ENCODE measurements around the gene NAA80.
"Not testable (repeated sequence)": the region's sequence is repeated elsewhere in the genome, so short reads cannot be mapped to it uniquely, and the experiment has no call there.

Gene NAA80

GRCh38 chr3:50294492-50295403, 4.5 kb downstream of the NAA80 start:
- no peak for ATAC-seq (replicated peaks)
- Mint-ChIP-seq H3K36me3 (peaks cover 22 to 36% of the 10 kb centered on the region in 2 donors), H3K27me3 (no peaks in the 10 kb centered on the region), H3K27ac (no peak overlapping the region), H3K9me3 (no peaks in the 10 kb centered on the region), H3K4me1 (peaks cover 28 to 51% of the 10 kb centered on the region in 2 donors), H3K4me3 (no peak overlapping the region)
- no peak for DNase-seq

GRCh38 chr3:50294089-50294488, 5.1 kb downstream of the NAA80 start:
- H3K27me3 Mint-ChIP-seq, result no peaks in the 10 kb centered on the region
- no peak overlapping the region for H3K27ac Mint-ChIP-seq
- no peak for DNase-seq
- peaks cover 25 to 40% of the 10 kb centered on the region in 2 donors for H3K36me3 Mint-ChIP-seq
- ATAC-seq (replicated peaks), result no peak
- H3K9me3 Mint-ChIP-seq, result no peaks in the 10 kb centered on the region
- peaks cover 27 to 50% of the 10 kb centered on the region in 2 donors for H3K4me1 Mint-ChIP-seq
- no peak overlapping the region for H3K4me3 Mint-ChIP-seq

- Mint-ChIP-seq H3K36me3 (peaks cover 32 to 46% of the 10 kb centered on the region in 2 donors), H3K9me3 (no peaks in the 10 kb centered on the region), H3K4me3 (peak overlapping the region; percentile 89 to 96), H3K27me3 (no peaks in the 10 kb centered on the region), H3K4me1 (peaks cover 25 to 47% of the 10 kb centered on the region in 2 donors), H3K27ac (peak overlapping the region; percentile 96)
- ATAC-seq (replicated peaks), result no peak
- DNase-seq, result no peak
These were observed 6.0 kb downstream of the NAA80 start for GRCh38 chr3:50293079-50293801.

- Mint-ChIP-seq H3K4me3 (peak within 1 kb of the TSS; percentile 89 to 96), H3K36me3 (peaks cover 31 to 52% of the 10 kb centered on the region in 2 donors), H3K27me3 (no peaks in the 10 kb centered on the region), H3K27ac (peak within 1 kb of the TSS; percentile 96), H3K4me1 (peaks cover 22 to 39% of the 10 kb centered on the region in 2 donors), H3K9me3 (no peaks in the 10 kb centered on the region)
- DNase-seq, result peak; percentile 95
- ATAC-seq (replicated peaks), result peak; percentile 98
These were observed 6.8 kb downstream of the NAA80 start, which contains the start of gene IFRD2 for GRCh38 chr3:50292159-50293078. Gene IFRD2, minus strand, starts transcription at chr3:50292429. Its CDS starts 155 bp downstream, at chr3:50292274.

- Mint-ChIP-seq H3K27me3 (no peaks in the 10 kb centered on the region), H3K9me3 (no peaks in the 10 kb centered on the region), H3K27ac (no peak overlapping the region), H3K4me1 (peaks cover 20 to 24% of the 10 kb centered on the region in 2 donors), H3K36me3 (peaks cover 29 to 49% of the 10 kb centered on the region in 2 donors), H3K4me3 (peak overlapping the region; percentile 16 to 96)
- DNase-seq, result no peak
- no peak for ATAC-seq (replicated peaks)
These were observed 9.0 kb downstream of the NAA80 start for GRCh38 chr3:50290161-50290641.

- Mint-ChIP-seq H3K27me3 (no peaks in the 10 kb centered on the region), H3K4me1 (peaks cover 20 to 24% of the 10 kb centered on the region in 2 donors), H3K36me3 (peaks cover 30 to 49% of the 10 kb centered on the region in 2 donors), H3K27ac (no peak overlapping the region), H3K9me3 (no peaks in the 10 kb centered on the region), H3K4me3 (peak overlapping the region in 1 of 2 donors; percentile 32)
- ATAC-seq (replicated peaks) (no peak), DNase-seq (no peak)
These were observed 10.1 kb downstream of the NAA80 start for GRCh38 chr3:50289130-50289529.

GRCh38 chr3:50288387-50289007, 10.7 kb downstream of the NAA80 start:
- H3K4me1 Mint-ChIP-seq, result peaks cover 18 to 24% of the 10 kb centered on the region in 2 donors
- H3K27me3 Mint-ChIP-seq, result no peaks in the 10 kb centered on the region
- H3K4me3 Mint-ChIP-seq, result no peak overlapping the region
- no peak for DNase-seq
- peaks cover 30 to 49% of the 10 kb centered on the region in 2 donors for H3K36me3 Mint-ChIP-seq
- ATAC-seq (replicated peaks), result no peak
- H3K27ac Mint-ChIP-seq, result no peak overlapping the region
- H3K9me3 Mint-ChIP-seq, result no peaks in the 10 kb centered on the region

- H3K9me3 Mint-ChIP-seq, result no peaks in the 10 kb centered on the region
- H3K27ac Mint-ChIP-seq, result peak overlapping the region; percentile 43
- no peak overlapping the region for H3K4me3 Mint-ChIP-seq
- H3K36me3 Mint-ChIP-seq, result peaks cover 30 to 42% of the 10 kb centered on the region in 2 donors
- H3K27me3 Mint-ChIP-seq, result no peaks in the 10 kb centered on the region
- H3K4me1 Mint-ChIP-seq, result peaks cover 10 to 14% of the 10 kb centered on the region in 2 donors
- DNase-seq, result no peak
- no peak for ATAC-seq (replicated peaks)
These were observed 11.9 kb downstream of the NAA80 start for GRCh38 chr3:50287262-50287661.

- Mint-ChIP-seq H3K4me3 (no peak overlapping the region), H3K27ac (no peak overlapping the region), H3K9me3 (no peaks in the 10 kb centered on the region), H3K27me3 (no peaks in the 10 kb centered on the region), H3K4me1 (peaks cover 10 to 13% of the 10 kb centered on the region in 2 donors), H3K36me3 (peaks cover 29 to 41% of the 10 kb centered on the region in 2 donors)
- ATAC-seq (replicated peaks), result no peak
- no peak for DNase-seq
These were observed 12.6 kb downstream of the NAA80 start for GRCh38 chr3:50286322-50287227.

- H3K9me3 Mint-ChIP-seq; H3K4me3 Mint-ChIP-seq; H3K27ac Mint-ChIP-seq; ATAC-seq (replicated peaks); DNase-seq; H3K4me1 Mint-ChIP-seq; H3K27me3 Mint-ChIP-seq: not testable (repeated sequence)
- peaks cover 18 to 26% of the 10 kb centered on the region in 2 donors for H3K36me3 Mint-ChIP-seq
These were observed 15.1 kb downstream of the NAA80 start for GRCh38 chr3:50284121-50284520.

GRCh38 chr3:50279255-50280016, 19.8 kb downstream of the NAA80 start:
- peaks cover 10 to 20% of the 10 kb centered on the region in 2 donors for H3K4me1 Mint-ChIP-seq
- DNase-seq (no peak), ATAC-seq (replicated peaks) (peak in 1 of 2 donors; percentile 23)
- no peak overlapping the region for H3K27ac Mint-ChIP-seq
- H3K27me3 Mint-ChIP-seq, result peaks cover 28 to 32% of the 10 kb centered on the region in 2 donors
- no peaks in the 10 kb centered on the region for H3K9me3 Mint-ChIP-seq
- no peak overlapping the region for H3K4me3 Mint-ChIP-seq
- no peaks in the 10 kb centered on the region for H3K36me3 Mint-ChIP-seq

GRCh38 chr3:50278880-50279224, 20.4 kb downstream of the NAA80 start, which contains the start of gene LSMEM2:
Gene LSMEM2, plus strand, starts transcription at chr3:50279087. Its CDS starts 27 bp downstream, at chr3:50279114.
- DNase-seq, result no peak
- Mint-ChIP-seq H3K4me3 (no peak within 1 kb of the TSS), H3K4me1 (peaks cover 14 to 26% of the 10 kb centered on the region in 2 donors), H3K36me3 (no peaks in the 10 kb centered on the region), H3K27ac (no peak within 1 kb of the TSS), H3K9me3 (no peaks in the 10 kb centered on the region), H3K27me3 (peaks cover 33 to 38% of the 10 kb centered on the region in 2 donors)
- ATAC-seq (replicated peaks), result no peak
